SK-N-SH treated with all-trans-retinoic acid at 6 μM for 48 hours (cell line): Measurements from ENCODE around the gene PDCD4.

Source experiments
- ATAC-seq: fragments of 200-7000 bp; cut with Tn5 transposase; 3 replicates; pipeline ENCODE4 v1.9.1; 2020; ENCODE audit warnings: mild to moderate bottlenecking, moderate library complexity
- ARNTL ChIP-seq: fragments of 450-650 bp; formaldehyde crosslinking; IDR thresholded peaks from 2 replicates; pipeline ENCODE4 v1.5.0; 2020; ENCODE audit warnings: low read depth, mild to moderate bottlenecking, moderate library complexity, borderline replicate concordance
- CSDC2 ChIP-seq: fragments of 250-450 bp; sonication (Bioruptor Pico); IDR thresholded peaks from 2 replicates; pipeline ENCODE4 v1.5.0; 2020; ENCODE audit warnings: mild to moderate bottlenecking, moderate library complexity
- ESRRG ChIP-seq: fragments of 250-450 bp; sonication (Bioruptor Pico); IDR thresholded peaks from 2 replicates; pipeline ENCODE4 v1.6.1; 2021; ENCODE audit warnings: mild to moderate bottlenecking
- GLIS3 ChIP-seq: fragments of 250-450 bp; sonication (Bioruptor Pico); IDR thresholded peaks from 2 replicates; pipeline ENCODE4 v1.5.0; 2020; ENCODE audit warnings: mild to moderate bottlenecking, moderate library complexity
- ISL1 ChIP-seq: fragments of 250-450 bp; sonication (Bioruptor Pico); IDR thresholded peaks from 2 replicates; pipeline ENCODE4 v2.1.2; 2022; ENCODE audit warnings: mild to moderate bottlenecking, moderate library complexity
- OSR1 ChIP-seq: fragments of 250-450 bp; sonication (Bioruptor Pico); IDR thresholded peaks from 2 replicates; pipeline ENCODE4 v1.8.0; 2022; ENCODE audit warnings: moderate library complexity, mild to moderate bottlenecking, inconsistent platforms
- RARB ChIP-seq: fragments of 250-450 bp; sonication (Bioruptor Pico); IDR thresholded peaks from 2 replicates; pipeline ENCODE4 v1.8.0; 2021; ENCODE audit warnings: mild to moderate bottlenecking, moderate library complexity
- SNAI2 ChIP-seq: fragments of 250-450 bp; sonication (Bioruptor Pico); IDR thresholded peaks from 2 replicates; pipeline ENCODE4 v1.5.0; 2020; ENCODE audit warnings: mild to moderate bottlenecking, moderate library complexity
- TCF4 ChIP-seq: fragments of 250-450 bp; sonication (Bioruptor Pico); IDR thresholded peaks from 2 replicates; pipeline ENCODE4 v1.8.0; 2021; ENCODE audit warnings: mild to moderate bottlenecking, moderate library complexity, borderline replicate concordance
- TOX ChIP-seq: fragments of 250-450 bp; sonication (Bioruptor Pico); IDR thresholded peaks from 2 replicates; pipeline ENCODE4 v1.8.0; 2021; ENCODE audit warnings: mild to moderate bottlenecking, moderate library complexity, borderline replicate concordance
- ZC3H10 ChIP-seq: fragments of 250-450 bp; sonication (Bioruptor Pico); IDR thresholded peaks from 2 replicates; pipeline ENCODE4 v1.5.1; 2021; ENCODE audit warnings: mild to moderate bottlenecking, moderate library complexity
- ZFP3 ChIP-seq: fragments of 250-450 bp; sonication (Bioruptor Pico); IDR thresholded peaks from 2 replicates; pipeline ENCODE4 v1.5.0; 2020; ENCODE audit warnings: mild to moderate bottlenecking, moderate library complexity
- ZFP30 ChIP-seq: fragments of 450-650 bp; formaldehyde crosslinking; IDR thresholded peaks from 2 replicates; pipeline ENCODE4 v1.5.0; 2022; ENCODE audit warnings: mild to moderate bottlenecking, moderate library complexity
- ZNF565 ChIP-seq: fragments of 450-650 bp; formaldehyde crosslinking; conservative IDR thresholded peaks from 2 replicates; pipeline ENCODE4 v1.5.0; 2020; ENCODE audit warnings: low read depth, mild to moderate bottlenecking, moderate library complexity
- ZNF70 ChIP-seq: fragments of 450-650 bp; formaldehyde crosslinking; IDR thresholded peaks from 2 replicates; pipeline ENCODE4 v1.5.0; 2020; ENCODE audit warnings: mild to moderate bottlenecking, moderate library complexity
- ZNF8 ChIP-seq: fragments of 450-650 bp; formaldehyde crosslinking; IDR thresholded peaks from 2 replicates; pipeline ENCODE4 v1.5.0; 2020; ENCODE audit warnings: mild to moderate bottlenecking, moderate library complexity
- TF ChIP-seq, protein P1 (sequence below): fragments of 250-450 bp; sonication (Bioruptor Pico); IDR thresholded peaks from 2 replicates; pipeline ENCODE4 v1.8.0; 2020; ENCODE audit warnings: mild to moderate bottlenecking, moderate library complexity, borderline replicate concordance
- TF ChIP-seq, protein P2 (sequence below): fragments of 250-450 bp; sonication (Bioruptor Pico); IDR thresholded peaks from 2 replicates; pipeline ENCODE4 v1.5.1; 2021; ENCODE audit warnings: mild to moderate bottlenecking, moderate library complexity
- TF ChIP-seq, protein P3 (sequence below): fragments of 250-450 bp; sonication (Bioruptor Pico); IDR thresholded peaks from 2 replicates; pipeline ENCODE4 v1.5.0; 2020; ENCODE audit warnings: mild to moderate bottlenecking, moderate library complexity
- TF ChIP-seq, protein P4 (sequence below): fragments of 250-450 bp; sonication (Bioruptor Pico); IDR thresholded peaks from 2 replicates; pipeline ENCODE4 v1.5.1; 2020; ENCODE audit warnings: low read depth, mild to moderate bottlenecking, moderate library complexity
- TF ChIP-seq, protein P5 (sequence below): fragments of 250-450 bp; sonication (Bioruptor Pico); IDR thresholded peaks from 2 replicates; pipeline ENCODE4 v1.8.0; 2021; ENCODE audit warnings: low read depth, mild to moderate bottlenecking, moderate library complexity, borderline replicate concordance

The PDCD4 gene

DNA sequence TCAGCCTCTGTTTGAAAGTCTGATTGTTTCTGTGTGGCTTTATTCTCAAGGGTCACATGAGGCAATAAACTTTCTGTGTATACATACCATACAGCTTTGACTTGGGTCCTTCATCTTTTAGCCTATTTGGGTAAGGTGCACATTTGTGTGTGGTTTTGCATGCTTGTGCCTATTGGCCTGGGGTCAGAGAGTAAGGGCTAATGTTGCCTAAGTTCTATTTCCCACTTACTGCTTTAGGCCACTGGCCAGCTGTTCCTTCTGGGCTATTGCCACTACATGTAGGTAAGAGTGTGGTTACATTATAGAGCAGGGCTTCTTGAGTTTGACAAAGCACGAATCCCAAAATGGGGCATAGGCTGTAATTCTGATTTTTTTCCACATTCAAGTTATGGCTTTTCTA lies 25.5 kb downstream of the PDCD4 start:
- no peak for ATAC-seq
- TF ChIP-seq, protein P1, sequence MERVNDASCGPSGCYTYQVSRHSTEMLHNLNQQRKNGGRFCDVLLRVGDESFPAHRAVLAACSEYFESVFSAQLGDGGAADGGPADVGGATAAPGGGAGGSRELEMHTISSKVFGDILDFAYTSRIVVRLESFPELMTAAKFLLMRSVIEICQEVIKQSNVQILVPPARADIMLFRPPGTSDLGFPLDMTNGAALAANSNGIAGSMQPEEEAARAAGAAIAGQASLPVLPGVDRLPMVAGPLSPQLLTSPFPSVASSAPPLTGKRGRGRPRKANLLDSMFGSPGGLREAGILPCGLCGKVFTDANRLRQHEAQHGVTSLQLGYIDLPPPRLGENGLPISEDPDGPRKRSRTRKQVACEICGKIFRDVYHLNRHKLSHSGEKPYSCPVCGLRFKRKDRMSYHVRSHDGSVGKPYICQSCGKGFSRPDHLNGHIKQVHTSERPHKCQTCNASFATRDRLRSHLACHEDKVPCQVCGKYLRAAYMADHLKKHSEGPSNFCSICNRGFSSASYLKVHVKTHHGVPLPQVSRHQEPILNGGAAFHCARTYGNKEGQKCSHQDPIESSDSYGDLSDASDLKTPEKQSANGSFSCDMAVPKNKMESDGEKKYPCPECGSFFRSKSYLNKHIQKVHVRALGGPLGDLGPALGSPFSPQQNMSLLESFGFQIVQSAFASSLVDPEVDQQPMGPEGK (CRISPR knock-in tag), result no peak
- TF ChIP-seq, protein P2, sequence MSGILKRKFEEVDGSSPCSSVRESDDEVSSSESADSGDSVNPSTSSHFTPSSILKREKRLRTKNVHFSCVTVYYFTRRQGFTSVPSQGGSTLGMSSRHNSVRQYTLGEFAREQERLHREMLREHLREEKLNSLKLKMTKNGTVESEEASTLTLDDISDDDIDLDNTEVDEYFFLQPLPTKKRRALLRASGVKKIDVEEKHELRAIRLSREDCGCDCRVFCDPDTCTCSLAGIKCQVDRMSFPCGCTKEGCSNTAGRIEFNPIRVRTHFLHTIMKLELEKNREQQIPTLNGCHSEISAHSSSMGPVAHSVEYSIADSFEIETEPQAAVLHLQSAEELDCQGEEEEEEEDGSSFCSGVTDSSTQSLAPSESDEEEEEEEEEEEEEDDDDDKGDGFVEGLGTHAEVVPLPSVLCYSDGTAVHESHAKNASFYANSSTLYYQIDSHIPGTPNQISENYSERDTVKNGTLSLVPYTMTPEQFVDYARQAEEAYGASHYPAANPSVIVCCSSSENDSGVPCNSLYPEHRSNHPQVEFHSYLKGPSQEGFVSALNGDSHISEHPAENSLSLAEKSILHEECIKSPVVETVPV, result no peak
- TF ChIP-seq, protein P3, sequence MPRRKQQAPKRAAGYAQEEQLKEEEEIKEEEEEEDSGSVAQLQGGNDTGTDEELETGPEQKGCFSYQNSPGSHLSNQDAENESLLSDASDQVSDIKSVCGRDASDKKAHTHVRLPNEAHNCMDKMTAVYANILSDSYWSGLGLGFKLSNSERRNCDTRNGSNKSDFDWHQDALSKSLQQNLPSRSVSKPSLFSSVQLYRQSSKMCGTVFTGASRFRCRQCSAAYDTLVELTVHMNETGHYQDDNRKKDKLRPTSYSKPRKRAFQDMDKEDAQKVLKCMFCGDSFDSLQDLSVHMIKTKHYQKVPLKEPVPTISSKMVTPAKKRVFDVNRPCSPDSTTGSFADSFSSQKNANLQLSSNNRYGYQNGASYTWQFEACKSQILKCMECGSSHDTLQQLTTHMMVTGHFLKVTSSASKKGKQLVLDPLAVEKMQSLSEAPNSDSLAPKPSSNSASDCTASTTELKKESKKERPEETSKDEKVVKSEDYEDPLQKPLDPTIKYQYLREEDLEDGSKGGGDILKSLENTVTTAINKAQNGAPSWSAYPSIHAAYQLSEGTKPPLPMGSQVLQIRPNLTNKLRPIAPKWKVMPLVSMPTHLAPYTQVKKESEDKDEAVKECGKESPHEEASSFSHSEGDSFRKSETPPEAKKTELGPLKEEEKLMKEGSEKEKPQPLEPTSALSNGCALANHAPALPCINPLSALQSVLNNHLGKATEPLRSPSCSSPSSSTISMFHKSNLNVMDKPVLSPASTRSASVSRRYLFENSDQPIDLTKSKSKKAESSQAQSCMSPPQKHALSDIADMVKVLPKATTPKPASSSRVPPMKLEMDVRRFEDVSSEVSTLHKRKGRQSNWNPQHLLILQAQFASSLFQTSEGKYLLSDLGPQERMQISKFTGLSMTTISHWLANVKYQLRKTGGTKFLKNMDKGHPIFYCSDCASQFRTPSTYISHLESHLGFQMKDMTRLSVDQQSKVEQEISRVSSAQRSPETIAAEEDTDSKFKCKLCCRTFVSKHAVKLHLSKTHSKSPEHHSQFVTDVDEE (CRISPR knock-in tag), result no peak
- TF ChIP-seq SNAI2 (CRISPR knock-in tag) (no peak), GLIS3 (no peak), ZNF565 (CRISPR knock-in tag) (no peak), ZFP3 (CRISPR knock-in tag) (no peak), OSR1 (CRISPR knock-in tag) (no peak), ZFP30 (no peak), TCF4 (CRISPR knock-in tag) (no peak), RARB (CRISPR knock-in tag) (no peak)

DNA sequence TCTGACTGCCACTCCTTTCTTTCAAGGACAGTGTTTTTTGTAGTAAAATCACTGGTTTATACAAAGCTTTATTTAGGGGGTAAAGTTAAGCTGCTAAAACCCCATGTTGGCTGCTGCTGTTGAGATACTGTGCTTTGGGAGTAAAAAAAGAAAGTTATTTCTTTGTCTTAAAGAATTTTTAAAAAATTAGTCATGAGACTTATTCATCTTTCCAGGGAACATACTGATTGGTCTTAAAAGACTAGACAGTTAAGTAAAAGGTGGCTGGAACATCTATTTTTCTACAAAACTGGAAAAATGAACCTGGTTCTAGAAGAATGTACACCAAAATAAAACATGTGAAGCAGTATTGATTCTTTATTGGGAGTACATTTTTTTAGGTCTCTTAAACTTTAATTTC lies 26.7 kb downstream of the PDCD4 start:
- no peak for TF ChIP-seq ARNTL (CRISPR knock-in tag)
- TF ChIP-seq, protein P2, result no peak
- TF ChIP-seq, protein P1 (CRISPR knock-in tag), result no peak
- no peak for TF ChIP-seq RARB (CRISPR knock-in tag)
- TF ChIP-seq ZNF565 (CRISPR knock-in tag), result no peak
- TF ChIP-seq, protein P4, sequence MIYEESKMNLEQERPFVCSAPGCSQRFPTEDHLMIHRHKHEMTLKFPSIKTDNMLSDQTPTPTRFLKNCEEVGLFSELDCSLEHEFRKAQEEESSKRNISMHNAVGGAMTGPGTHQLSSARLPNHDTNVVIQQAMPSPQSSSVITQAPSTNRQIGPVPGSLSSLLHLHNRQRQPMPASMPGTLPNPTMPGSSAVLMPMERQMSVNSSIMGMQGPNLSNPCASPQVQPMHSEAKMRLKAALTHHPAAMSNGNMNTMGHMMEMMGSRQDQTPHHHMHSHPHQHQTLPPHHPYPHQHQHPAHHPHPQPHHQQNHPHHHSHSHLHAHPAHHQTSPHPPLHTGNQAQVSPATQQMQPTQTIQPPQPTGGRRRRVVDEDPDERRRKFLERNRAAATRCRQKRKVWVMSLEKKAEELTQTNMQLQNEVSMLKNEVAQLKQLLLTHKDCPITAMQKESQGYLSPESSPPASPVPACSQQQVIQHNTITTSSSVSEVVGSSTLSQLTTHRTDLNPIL, result no peak
- no peak for TF ChIP-seq ZNF70 (CRISPR knock-in tag)
- TF ChIP-seq SNAI2 (CRISPR knock-in tag), result no peak
- no peak for TF ChIP-seq ZFP3 (CRISPR knock-in tag)
- no peak for TF ChIP-seq ZNF8 (CRISPR knock-in tag)
- TF ChIP-seq TCF4 (CRISPR knock-in tag), result no peak
- TF ChIP-seq, protein P5, sequence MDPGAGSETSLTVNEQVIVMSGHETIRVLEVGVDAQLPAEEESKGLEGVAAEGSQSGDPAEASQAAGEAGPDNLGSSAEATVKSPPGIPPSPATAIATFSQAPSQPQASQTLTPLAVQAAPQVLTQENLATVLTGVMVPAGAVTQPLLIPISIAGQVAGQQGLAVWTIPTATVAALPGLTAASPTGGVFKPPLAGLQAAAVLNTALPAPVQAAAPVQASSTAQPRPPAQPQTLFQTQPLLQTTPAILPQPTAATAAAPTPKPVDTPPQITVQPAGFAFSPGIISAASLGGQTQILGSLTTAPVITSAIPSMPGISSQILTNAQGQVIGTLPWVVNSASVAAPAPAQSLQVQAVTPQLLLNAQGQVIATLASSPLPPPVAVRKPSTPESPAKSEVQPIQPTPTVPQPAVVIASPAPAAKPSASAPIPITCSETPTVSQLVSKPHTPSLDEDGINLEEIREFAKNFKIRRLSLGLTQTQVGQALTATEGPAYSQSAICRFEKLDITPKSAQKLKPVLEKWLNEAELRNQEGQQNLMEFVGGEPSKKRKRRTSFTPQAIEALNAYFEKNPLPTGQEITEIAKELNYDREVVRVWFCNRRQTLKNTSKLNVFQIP (CRISPR knock-in tag), result no peak
- no peak for ATAC-seq

DNA sequence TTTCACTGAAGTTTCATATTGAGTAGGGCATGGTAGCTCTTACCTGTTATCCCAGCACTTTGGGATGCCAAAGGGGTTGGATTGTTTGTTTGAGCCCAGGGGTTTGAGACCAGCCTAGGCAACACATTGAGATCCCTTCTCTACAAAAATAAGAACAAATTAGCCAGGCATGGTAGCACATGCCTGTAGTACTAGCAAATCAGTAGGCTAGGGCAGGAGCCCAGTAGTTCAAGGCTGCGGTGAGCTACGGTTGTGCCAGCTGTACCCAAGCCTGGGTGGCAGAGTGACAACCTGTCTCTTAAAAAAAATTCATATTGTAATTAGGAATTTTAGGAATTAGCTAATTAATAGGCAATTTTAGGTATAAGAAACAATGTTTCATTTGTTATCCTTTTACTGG lies 29.3 kb downstream of the PDCD4 start:
- TF ChIP-seq CSDC2, result no peak
- TF ChIP-seq ZC3H10 (CRISPR knock-in tag), result no peak
- TF ChIP-seq TCF4 (CRISPR knock-in tag), result no peak
- TF ChIP-seq TOX (CRISPR knock-in tag), result no peak
- TF ChIP-seq, protein P1 (CRISPR knock-in tag), result no peak
- no peak for TF ChIP-seq ZFP3 (CRISPR knock-in tag)
- TF ChIP-seq ARNTL (CRISPR knock-in tag), result no peak
- no peak for TF ChIP-seq ZFP30
- no peak for TF ChIP-seq ISL1 (CRISPR knock-in tag)
- TF ChIP-seq GLIS3, result no peak
- TF ChIP-seq ESRRG (CRISPR knock-in tag), result no peak

More for the DNA sequence above, 29.3 kb downstream of the PDCD4 start:
- ATAC-seq, result no peak
